Left ventricle myocardium inferior (tissue), 1 donor: ENCODE measurements around the gene LCN10. TPM values are rescaled to one million over a fixed set of nuclear protein-coding genes. Genes with fewer than 3 reads are reported as not detected.
"Not testable (repeated sequence)": the region's sequence is repeated elsewhere in the genome, so short reads cannot be mapped to it uniquely, and the experiment has no call there.

Experiments
- DNase-seq: peaks from one replicate; pipeline ENCODE4 v3.0.0-alpha.2; 2020
- H3K27ac ChIP-seq: fragments of 200-600 bp; replicated peaks from 2 replicates; pipeline ENCODE4 v1.8.0; 2021
- H3K27me3 ChIP-seq: fragments of 200-600 bp; 2 replicates; pipeline ENCODE4 v1.8.0; 2021; ENCODE audit warnings: low read depth
- H3K36me3 ChIP-seq: fragments of 200-600 bp; 2 replicates; pipeline ENCODE4 v1.8.0; 2021
- H3K4me1 ChIP-seq: fragments of 200-600 bp; 2 replicates; pipeline ENCODE4 v1.8.0; 2021
- H3K4me3 ChIP-seq: fragments of 200-600 bp; 2 replicates; pipeline ENCODE4 v1.8.0; 2021; ENCODE audit warnings: mild to moderate bottlenecking, moderate library complexity
- H3K9me3 ChIP-seq: fragments of 200-600 bp; replicated peaks from 2 replicates; pipeline ENCODE4 v1.8.0; 2021
- CTCF ChIP-seq: fragments of 200-600 bp; IDR thresholded peaks from 2 replicates; pipeline ENCODE4 v1.8.0; 2021; ENCODE audit warnings: antibody characterized with exemption, mild to moderate bottlenecking, borderline replicate concordance
- intact Hi-C: fragments of 100-400 bp; cut with micrococcal nuclease; formaldehyde crosslinking; loops from one replicate; pipeline ENCODE4 v1.11.0; 2022
- total RNA-seq: library from RNA; stranded (reverse); fragmentation: NEBNext Ultra II Directional; extraction: Animal tissue kit (Norgen Biotek cat#: 25700); gene quantifications from one replicate; pipeline ENCODE4 v1.2.1, GENCODE V29; 2021
- donor health status: DM: no; HTN: yes; CAD: no; lungs with severe emphysema.

Gene LCN10
- total RNA-seq, 1 donor from 2014 or later: 9.6 TPM

DNA sequence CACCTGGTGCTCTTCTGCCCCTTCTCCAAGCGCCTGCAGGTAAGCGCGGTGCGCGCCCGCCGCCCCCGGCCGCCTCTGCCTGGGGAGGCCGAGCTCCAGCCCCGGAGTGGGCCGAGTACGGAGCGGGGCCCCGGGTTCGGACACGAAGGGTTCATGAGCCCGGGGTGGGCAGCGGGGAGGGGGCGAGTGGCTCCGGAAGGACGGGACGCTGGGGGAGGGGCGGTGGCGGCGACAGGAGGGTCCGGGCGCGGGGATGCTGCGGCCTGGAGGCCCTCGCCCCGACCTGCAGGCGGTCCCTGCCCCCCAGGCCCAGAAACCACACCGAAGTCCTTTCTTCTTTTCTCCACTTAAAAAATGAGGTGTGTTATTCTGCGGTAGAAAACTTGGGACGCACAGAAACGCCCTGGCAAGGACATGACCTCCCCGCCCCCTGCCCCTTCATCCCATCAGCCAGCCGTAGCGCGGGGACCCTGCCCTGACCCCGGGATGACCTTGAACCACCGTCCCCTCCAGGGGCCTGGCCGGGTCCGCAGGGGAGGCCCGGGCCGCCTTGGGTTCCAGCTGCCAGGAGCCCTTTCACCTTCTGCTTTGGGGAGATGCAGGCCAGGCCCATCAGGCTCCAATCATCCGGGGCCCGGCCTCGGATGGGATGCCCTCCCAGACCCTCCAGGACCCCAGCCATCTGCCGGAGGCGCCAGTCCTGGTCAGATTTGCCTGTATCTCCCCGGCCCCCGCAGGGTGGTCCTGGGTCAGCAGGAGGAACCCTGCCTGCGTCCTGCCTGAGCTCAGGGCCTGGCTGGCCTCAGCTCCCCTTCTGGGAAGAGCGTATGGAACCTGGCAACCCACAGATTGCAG, 29.8 kb downstream of the LCN10 start:
- peak overlapping the region; percentile 91 for H3K27ac ChIP-seq
- H3K4me3 ChIP-seq: peak overlapping the region; percentile 81
- no peak for TF ChIP-seq CTCF
- intact Hi-C loops: no loop called here
- no peaks in the 10 kb centered on the region for H3K27me3 ChIP-seq
- DNase-seq: no peak
- no peaks in the 10 kb centered on the region for H3K9me3 ChIP-seq
- H3K4me1 ChIP-seq: peaks cover 48% of the 10 kb centered on the region
- H3K36me3 ChIP-seq: no peaks in the 10 kb centered on the region

DNA sequence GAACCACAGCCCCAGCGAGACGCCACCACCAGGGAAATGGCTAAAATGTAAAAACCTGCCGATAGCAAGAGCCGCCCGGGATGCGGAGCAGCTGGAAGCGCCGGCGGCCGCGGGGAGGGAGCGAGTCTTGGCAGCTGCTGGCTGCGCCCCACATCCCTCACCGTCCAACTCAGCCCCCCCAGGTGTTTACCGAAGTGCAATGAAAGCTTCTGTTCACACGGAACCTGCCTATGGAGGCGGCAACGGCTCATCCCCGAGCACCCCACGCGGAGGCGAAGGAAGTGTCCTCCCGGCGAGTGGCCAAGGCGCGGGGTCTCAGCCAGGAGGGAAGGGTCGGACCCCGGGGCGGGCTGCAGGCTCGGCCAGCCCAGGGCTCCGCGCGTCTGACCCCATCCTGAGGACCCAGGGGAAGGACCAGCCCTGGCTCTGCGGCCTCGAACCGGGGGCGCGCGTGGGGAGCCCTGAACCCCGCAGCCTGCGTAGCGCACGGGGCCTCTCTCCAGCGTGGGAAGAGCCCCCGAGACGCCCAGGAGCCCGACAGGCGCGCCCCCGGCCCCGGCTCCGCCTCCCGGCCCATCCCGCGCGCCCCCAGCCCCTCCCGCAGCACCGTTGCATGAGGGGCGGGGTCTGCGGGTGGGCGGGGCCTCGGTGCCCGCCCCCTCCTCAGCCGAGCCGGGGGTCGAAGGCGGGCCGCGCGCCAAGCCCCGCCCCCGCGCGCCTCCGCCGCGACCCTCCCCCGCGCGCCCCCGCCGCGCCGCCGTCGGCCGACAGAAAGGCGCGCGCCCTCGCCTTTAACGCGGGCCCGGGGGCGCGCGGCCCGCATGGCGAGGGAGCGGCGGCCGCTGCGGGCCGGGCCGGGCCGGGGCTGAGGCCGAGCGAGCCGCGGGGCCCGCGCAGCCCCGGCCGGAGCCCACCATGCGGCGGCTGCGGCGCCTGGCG, 30.7 kb downstream of the LCN10 start, which contains the start of gene DIPK1B:
DIPK1B (plus strand) TSS at position 822 of the 939 bp plus-strand sequence; CDS start at position 916, 94 bp downstream.
- H3K27ac ChIP-seq: peak within 1 kb of the TSS; percentile 91
- intact Hi-C loops: no loop called here

GRCh38 chr9:136711219-136711648, 31.5 kb downstream of the LCN10 start:
- peaks cover 44% of the 10 kb centered on the region for H3K4me1 ChIP-seq
- H3K27ac ChIP-seq: peak overlapping the region; percentile 65
- H3K9me3 ChIP-seq, DNase-seq, intact Hi-C loops, H3K36me3 ChIP-seq, H3K27me3 ChIP-seq: not testable (repeated sequence)
- H3K4me3 ChIP-seq: peak overlapping the region; percentile 81

More for the DNA sequence above, 30.7 kb downstream of the LCN10 start, which contains the start of gene DIPK1B:
- no peaks in the 10 kb centered on the region for H3K36me3 ChIP-seq
- DNase-seq: no peak
- H3K27me3 ChIP-seq: no peaks in the 10 kb centered on the region
- no peak for TF ChIP-seq CTCF
- H3K4me1 ChIP-seq: peaks cover 48% of the 10 kb centered on the region
- peak within 1 kb of the TSS; percentile 81 for H3K4me3 ChIP-seq
- H3K9me3 ChIP-seq: no peaks in the 10 kb centered on the region

- Histone ChIP-seq H3K9me3 (no peaks in the 10 kb centered on the region), H3K36me3 (no peaks in the 10 kb centered on the region), H3K27ac (peak overlapping the region; percentile 6), H3K4me1 (peaks cover 40% of the 10 kb centered on the region), H3K27me3 (no peaks in the 10 kb centered on the region), H3K4me3 (no peak overlapping the region)
- no peak for DNase-seq
- TF ChIP-seq CTCF: no peak
- intact Hi-C loops: no loop called here
These were observed 32.2 kb downstream of the LCN10 start for GRCh38 chr9:136710543-136710942.

DNA sequence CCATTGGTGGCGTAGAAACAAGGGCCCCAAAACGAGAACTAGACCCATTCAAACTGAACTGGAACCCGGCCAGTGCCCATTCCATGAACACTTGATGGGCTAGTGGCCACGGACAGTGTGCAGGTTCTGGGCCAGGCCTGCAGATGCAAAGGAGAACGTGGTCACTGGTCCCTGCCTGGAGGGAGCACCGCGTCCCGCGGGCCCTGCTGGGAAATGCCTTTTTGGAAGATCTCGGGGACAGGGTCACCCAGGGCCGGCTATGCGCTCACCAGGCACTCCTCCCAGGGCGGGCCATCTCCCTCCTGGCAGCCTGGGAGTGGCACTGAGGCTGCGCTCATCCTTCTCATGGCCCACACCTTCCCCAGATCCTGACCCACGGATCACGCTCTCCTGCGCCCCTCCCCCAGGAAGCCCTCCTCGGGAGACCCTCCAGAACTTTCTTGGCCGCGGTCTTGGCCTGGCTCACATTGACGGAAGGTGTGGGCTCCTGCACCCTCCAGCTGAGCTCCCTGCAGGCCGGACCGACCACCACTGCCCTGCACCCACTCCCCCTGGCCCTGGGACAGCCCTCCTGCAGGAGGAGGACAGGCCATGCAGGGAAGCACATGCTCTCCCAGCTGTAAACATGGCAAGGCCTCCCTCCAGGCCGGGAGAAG, 33.2 kb downstream of the LCN10 start:
- Histone ChIP-seq H3K27me3 (no peaks in the 10 kb centered on the region), H3K4me1 (peaks cover 31% of the 10 kb centered on the region), H3K36me3 (no peaks in the 10 kb centered on the region), H3K4me3 (no peak overlapping the region), H3K9me3 (no peaks in the 10 kb centered on the region), H3K27ac (no peak overlapping the region)
- TF ChIP-seq CTCF: no peak
- DNase-seq: no peak
- intact Hi-C loops: no loop called here
